ENCODE measurements around the gene GIGYF1.
A peak's percentile ranks its signal among the peaks of the same experiment; 100 is the strongest.
"Not testable (repeated sequence)": the region's sequence is repeated elsewhere in the genome, so short reads cannot be mapped to it uniquely, and the experiment has no call there.

GIGYF1 gene

GRCh38 chr7:100694098-100694745 lies at the start of gene GIGYF1:
GIGYF1 (minus strand) TSS chr7:100694250; CDS start chr7:100688238, 6,012 bp downstream.
- ATAC-seq (ENCODE audit: low read depth) (peak; percentile 73), DNase-seq (ENCODE audit: low spot score in 2 of 2) (peak; percentile 46 to 69)
- no peaks in the 10 kb centered on the region for H3K27me3 Mint-ChIP-seq
- H3K4me3 Mint-ChIP-seq, result peak within 1 kb of the TSS; percentile 91
- H3K36me3 Mint-ChIP-seq, result no peaks in the 10 kb centered on the region
- H3K9me3 Mint-ChIP-seq, result no peaks in the 10 kb centered on the region
- H3K4me1 Mint-ChIP-seq, result peaks cover 26% of the 10 kb centered on the region
- peak within 1 kb of the TSS; percentile 90 for H3K27ac Mint-ChIP-seq

GRCh38 chr7:100739934-100740333 lies 45.9 kb upstream of the GIGYF1 start:
- no peak for ATAC-seq (ENCODE audit: low read depth)
- H3K27ac Mint-ChIP-seq, result no peak overlapping the region
- no peak for DNase-seq (ENCODE audit: low spot score in 2 of 2)
- H3K4me1 Mint-ChIP-seq, result no peaks in the 10 kb centered on the region
- H3K36me3 Mint-ChIP-seq, result peaks cover 2% of the 10 kb centered on the region
- peaks cover 1% of the 10 kb centered on the region for H3K9me3 Mint-ChIP-seq
- peaks cover 8% of the 10 kb centered on the region for H3K27me3 Mint-ChIP-seq
- H3K4me3 Mint-ChIP-seq, result no peak overlapping the region

- H3K9me3 Mint-ChIP-seq, result no peaks in the 10 kb centered on the region
- no peak overlapping the region for H3K27ac Mint-ChIP-seq
- no peak overlapping the region for H3K4me3 Mint-ChIP-seq
- no peak for ATAC-seq (ENCODE audit: low read depth)
- H3K27me3 Mint-ChIP-seq, result peaks cover 8% of the 10 kb centered on the region
- H3K4me1 Mint-ChIP-seq, result peaks cover 5% of the 10 kb centered on the region
- H3K36me3 Mint-ChIP-seq, result no peaks in the 10 kb centered on the region
- no peak for DNase-seq (ENCODE audit: low spot score in 2 of 2)
Measured at GRCh38 chr7:100736671-100737070, 42.6 kb upstream of the GIGYF1 start.

- Mint-ChIP-seq H3K27ac (no peak overlapping the region), H3K27me3 (peaks cover 8% of the 10 kb centered on the region), H3K36me3 (no peaks in the 10 kb centered on the region), H3K9me3 (no peaks in the 10 kb centered on the region), H3K4me1 (peaks cover 5% of the 10 kb centered on the region), H3K4me3 (no peak overlapping the region)
- DNase-seq (ENCODE audit: low spot score in 2 of 2) (no peak), ATAC-seq (ENCODE audit: low read depth) (no peak)
Measured at GRCh38 chr7:100735730-100736129, 41.7 kb upstream of the GIGYF1 start.

GRCh38 chr7:100731937-100732636 lies 38.0 kb upstream of the GIGYF1 start:
- Mint-ChIP-seq H3K27ac (no peak overlapping the region), H3K27me3 (peaks cover 12% of the 10 kb centered on the region), H3K4me1 (peaks cover 5% of the 10 kb centered on the region), H3K4me3 (no peak overlapping the region), H3K36me3 (no peaks in the 10 kb centered on the region), H3K9me3 (no peaks in the 10 kb centered on the region)
- DNase-seq (ENCODE audit: low spot score in 2 of 2) (no peak), ATAC-seq (ENCODE audit: low read depth) (peak; percentile 31)

GRCh38 chr7:100730136-100730800 lies 36.2 kb upstream of the GIGYF1 start:
- DNase-seq (ENCODE audit: low spot score in 2 of 2) (no peak), ATAC-seq (ENCODE audit: low read depth) (no peak)
- Mint-ChIP-seq H3K4me1 (peaks cover 5% of the 10 kb centered on the region), H3K4me3 (no peak overlapping the region), H3K27me3 (peaks cover 11% of the 10 kb centered on the region), H3K27ac (no peak overlapping the region), H3K9me3 (no peaks in the 10 kb centered on the region), H3K36me3 (no peaks in the 10 kb centered on the region)

- Mint-ChIP-seq H3K9me3 (no peaks in the 10 kb centered on the region), H3K4me3 (no peak overlapping the region), H3K27ac (no peak overlapping the region), H3K27me3 (peaks cover 10% of the 10 kb centered on the region), H3K4me1 (peaks cover 5% of the 10 kb centered on the region), H3K36me3 (no peaks in the 10 kb centered on the region)
- no peak for ATAC-seq (ENCODE audit: low read depth)
- no peak for DNase-seq (ENCODE audit: low spot score in 2 of 2)
Measured at GRCh38 chr7:100728196-100728595, 34.1 kb upstream of the GIGYF1 start.

- DNase-seq (ENCODE audit: low spot score in 2 of 2) (no peak), ATAC-seq (ENCODE audit: low read depth) (no peak)
- Mint-ChIP-seq H3K4me1 (peaks cover 3% of the 10 kb centered on the region), H3K4me3 (no peak overlapping the region), H3K36me3 (no peaks in the 10 kb centered on the region), H3K9me3 (no peaks in the 10 kb centered on the region), H3K27me3 (peaks cover 15% of the 10 kb centered on the region), H3K27ac (no peak overlapping the region)
Measured at GRCh38 chr7:100726996-100727761, 33.1 kb upstream of the GIGYF1 start.

GRCh38 chr7:100724364-100724763 lies 30.3 kb upstream of the GIGYF1 start:
- H3K9me3 Mint-ChIP-seq; DNase-seq (ENCODE audit: low spot score in 2 of 2); H3K4me3 Mint-ChIP-seq; H3K36me3 Mint-ChIP-seq; ATAC-seq (ENCODE audit: low read depth); H3K27ac Mint-ChIP-seq; H3K4me1 Mint-ChIP-seq: not testable (repeated sequence)
- peaks cover 21% of the 10 kb centered on the region for H3K27me3 Mint-ChIP-seq

- no peak overlapping the region for H3K27ac Mint-ChIP-seq
- ATAC-seq (ENCODE audit: low read depth), result no peak
- H3K9me3 Mint-ChIP-seq, result peaks cover 3% of the 10 kb centered on the region
- H3K36me3 Mint-ChIP-seq, result peaks cover 3% of the 10 kb centered on the region
- no peak overlapping the region for H3K4me3 Mint-ChIP-seq
- H3K27me3 Mint-ChIP-seq, result peaks cover 25% of the 10 kb centered on the region
- no peak for DNase-seq (ENCODE audit: low spot score in 2 of 2)
- peaks cover 3% of the 10 kb centered on the region for H3K4me1 Mint-ChIP-seq
Measured at GRCh38 chr7:100723732-100724275, 29.8 kb upstream of the GIGYF1 start.

- Mint-ChIP-seq H3K4me3 (no peak overlapping the region), H3K27ac (no peak overlapping the region), H3K36me3 (peaks cover 3% of the 10 kb centered on the region), H3K27me3 (peaks cover 25% of the 10 kb centered on the region), H3K9me3 (peaks cover 9% of the 10 kb centered on the region), H3K4me1 (peaks cover 3% of the 10 kb centered on the region)
- DNase-seq (ENCODE audit: low spot score in 2 of 2) (no peak), ATAC-seq (ENCODE audit: low read depth) (no peak)
Measured at GRCh38 chr7:100722480-100723212, 28.6 kb upstream of the GIGYF1 start.

- ATAC-seq (ENCODE audit: low read depth), result no peak
- H3K27me3 Mint-ChIP-seq, result peaks cover 24% of the 10 kb centered on the region
- peaks cover 11% of the 10 kb centered on the region for H3K9me3 Mint-ChIP-seq
- peaks cover 5% of the 10 kb centered on the region for H3K36me3 Mint-ChIP-seq
- no peak for DNase-seq (ENCODE audit: low spot score in 2 of 2)
- H3K4me3 Mint-ChIP-seq, result no peak overlapping the region
- H3K4me1 Mint-ChIP-seq, result peaks cover 3% of the 10 kb centered on the region
- H3K27ac Mint-ChIP-seq, result no peak overlapping the region
Measured at GRCh38 chr7:100721505-100721812, 27.4 kb upstream of the GIGYF1 start.
